IMR-90 (cell line): Measurements from ENCODE around the gene ENAH. TPM values are rescaled to one million over a fixed set of nuclear protein-coding genes. Genes with fewer than 3 reads are reported as not detected.

ENCODE experiments used
- ATAC-seq: fragments of 200-7000 bp; cut with Tn5 transposase; 2 replicates; pipeline ENCODE4 v1.9.1; 2020; ENCODE audit warnings: low read depth, mild to moderate bottlenecking, moderate library complexity
- BruUV-seq: library from RNA; stranded (reverse); fragments of 400-500 nt; replicated peaks from 2 replicates; lab custom pipeline; 2021; lab: Mats Ljungman, UMichigan
- CTCF ChIA-PET: fragments of 300-600 bp; formaldehyde crosslinking; extraction: SDS; loops from one replicate; lab custom pipeline; 2021; ENCODE audit warnings: antibody characterized with exemption; lab: Yijun Ruan, JAX
- POLR2A ChIA-PET: fragments of 300-600 bp; sonication (Branson Sonifier 250); formaldehyde crosslinking; loops from one replicate; lab custom pipeline; 2022; ENCODE audit warnings: antibody characterized with exemption; ENCODE audit not compliant: unreplicated experiment; lab: Charles Lee
- DNase-seq: peaks from one replicate; pipeline ENCODE4 v3.0.0; 2013
- H2AFZ ChIP-seq: replicated peaks from 2 replicates; pipeline ENCODE3; 2013; ENCODE audit warnings: low read length, mild to moderate bottlenecking; ENCODE audit not compliant: poor library complexity
- H2AK5ac ChIP-seq: 2 replicates; pipeline ENCODE4 v1.6.1; 2013; ENCODE audit warnings: low read depth, low read length, inconsistent platforms
- H2AK9ac ChIP-seq: replicated peaks from 2 replicates; pipeline ENCODE3; 2013; ENCODE audit warnings: mild to moderate bottlenecking, low read depth, low read length, moderate library complexity; ENCODE audit not compliant: poor library complexity
- H2BK120ac ChIP-seq: 2 replicates; pipeline ENCODE4 v1.6.1; 2013; ENCODE audit warnings: low read depth, low read length, inconsistent platforms
- H2BK15ac ChIP-seq: 3 replicates; pipeline ENCODE4 v1.6.1; 2013; ENCODE audit warnings: low read depth, low read length, inconsistent platforms
- H2BK20ac ChIP-seq: 2 replicates; pipeline ENCODE4 v1.6.1; 2013; ENCODE audit warnings: low read depth, mild to moderate bottlenecking, inconsistent platforms, low read length, moderate library complexity
- H2BK5ac ChIP-seq: 2 replicates; pipeline ENCODE4 v1.6.1; 2013; ENCODE audit warnings: mild to moderate bottlenecking, low read depth, low read length, inconsistent platforms; ENCODE audit not compliant: poor library complexity, severe bottlenecking
- H3K14ac ChIP-seq: replicated peaks from 2 replicates; pipeline ENCODE4 v1.6.1; 2013; ENCODE audit warnings: low read depth, low read length, inconsistent platforms
- H3K18ac ChIP-seq: 2 replicates; pipeline ENCODE4 v1.6.1; 2013; ENCODE audit warnings: low read depth, low read length, control low read depth
- H3K23ac ChIP-seq: 2 replicates; pipeline ENCODE4 v1.6.1; 2013; ENCODE audit warnings: low read depth, low read length, inconsistent platforms
- H3K27ac ChIP-seq: 2 replicates; pipeline ENCODE4 v1.5.1; 2013; ENCODE audit warnings: mild to moderate bottlenecking, control low read depth, low read length; ENCODE audit not compliant: insufficient read depth
- H3K27me3 ChIP-seq: 2 replicates; pipeline ENCODE4 v1.6.1; 2013; ENCODE audit warnings: low read length; ENCODE audit not compliant: control insufficient read depth, insufficient read depth
- H3K36me3 ChIP-seq: 2 replicates; pipeline ENCODE4 v1.6.1; 2013; ENCODE audit warnings: low read length, mixed read lengths; ENCODE audit not compliant: control insufficient read depth, insufficient read depth
- H3K4ac ChIP-seq: 2 replicates; pipeline ENCODE4 v1.6.1; 2013; ENCODE audit warnings: low read depth, low read length, inconsistent platforms
- H3K4me1 ChIP-seq: 2 replicates; pipeline ENCODE4 v1.6.1; 2013; ENCODE audit warnings: low read length, mixed read lengths; ENCODE audit not compliant: control insufficient read depth, insufficient read depth
- H3K4me2 ChIP-seq: 2 replicates; pipeline ENCODE4 v1.6.1; 2013; ENCODE audit warnings: low read depth, mild to moderate bottlenecking, control low read depth, low read length, moderate library complexity
- H3K4me3 ChIP-seq: 2 replicates; pipeline ENCODE4 v1.5.1; 2013; ENCODE audit warnings: low read depth, mild to moderate bottlenecking, control low read depth, low read length, moderate library complexity; ENCODE audit not compliant: insufficient read depth
- H3K56ac ChIP-seq: 2 replicates; pipeline ENCODE4 v1.6.1; 2013; ENCODE audit warnings: low read length, inconsistent platforms; ENCODE audit not compliant: insufficient read depth; ENCODE audit errors: extremely low read depth
- H3K79me1 ChIP-seq, 2 experiments: 2 replicates each; pipeline ENCODE4 v1.6.1; 2013; ENCODE audit warnings: low read length in 2 of 2, inconsistent platforms in 1 of 2, low read depth in 1 of 2
- H3K9ac ChIP-seq: 2 replicates; pipeline ENCODE4 v1.6.1; 2013; ENCODE audit warnings: low read depth, low read length, control low read depth
- H3K9me1 ChIP-seq: 2 replicates; pipeline ENCODE4 v1.6.1; 2013; ENCODE audit warnings: low read length, inconsistent platforms; ENCODE audit not compliant: insufficient read depth
- H3K9me3 ChIP-seq: 2 replicates; pipeline ENCODE4 v1.6.1; 2013; ENCODE audit warnings: low read length; ENCODE audit not compliant: control insufficient read depth, insufficient read depth
- H4K20me1 ChIP-seq: 2 replicates; pipeline ENCODE4 v1.6.1; 2013; ENCODE audit warnings: low read length, inconsistent platforms; ENCODE audit not compliant: insufficient read depth
- H4K5ac ChIP-seq: 2 replicates; pipeline ENCODE4 v1.6.1; 2013; ENCODE audit warnings: mild to moderate bottlenecking, low read depth, low read length, control low read depth
- H4K8ac ChIP-seq, 2 experiments: 2 replicates each; pipeline ENCODE4 v1.6.1; 2013; ENCODE audit warnings: low read depth in 2 of 2, low read length in 2 of 2, control low read depth in 1 of 2, inconsistent platforms in 1 of 2
- H4K91ac ChIP-seq: 2 replicates; pipeline ENCODE4 v1.6.1; 2013; ENCODE audit warnings: low read depth, low read length, inconsistent platforms; ENCODE audit not compliant: insufficient read depth
- MXI1 ChIP-seq: IDR thresholded peaks from 2 replicates; pipeline ENCODE4 v1.6.1; 2012; ENCODE audit warnings: low read depth, mild to moderate bottlenecking, low read length, moderate library complexity, borderline replicate concordance
- RCOR1 ChIP-seq: IDR thresholded peaks from 2 replicates; pipeline ENCODE4 v1.6.1; 2012; ENCODE audit warnings: mild to moderate bottlenecking, low read length, improper control_type of control experiment; ENCODE audit not compliant: insufficient replicate concordance
- WGBS, 2 experiments: methylation state at CpG; one replicate each; pipeline versions ENCODE4 v1.1.5 to v1.1.7; 2013; ENCODE audit warnings: missing lambda C conversion rate in 2 of 2; ENCODE audit not compliant: insufficient read length in 1 of 2; ENCODE audit errors: extremely low coverage in 2 of 2; 5-methylcytosine and 5-hydroxymethylcytosine counted together
- dilution Hi-C: fragments of 300-500 bp; cut with HindIII; formaldehyde crosslinking; loops from one replicate; pipeline ENCODE4 v1.14.3; 2018; ENCODE audit warnings: low sequenced_read_pairs; ENCODE audit not compliant: unreplicated experiment
- in situ Hi-C: fragments of 300-500 bp; cut with MboI; formaldehyde crosslinking; loops from 3 replicates; pipeline ENCODE4 v1.14.3; 2019; ENCODE audit warnings: low sequenced_read_pairs, inconsistent platforms, mixed read lengths
- intact Hi-C: fragments of 100-400 bp; cut with micrococcal nuclease; formaldehyde crosslinking; loops from 2 replicates; pipeline ENCODE4 v1.10.0; 2022
- polyA plus RNA-seq, 3 experiments: library from polyadenylated mRNA; depleted of rRNA; stranded (reverse); fragments of >200 nt; gene quantifications; 2 replicates each; pipeline ENCODE4 v1.2.3, GENCODE V29; 2012; ENCODE audit warnings: low replicate concordance in 1 of 3
- total RNA-seq: library from RNA; depleted of rRNA; stranded (reverse); fragments of >200 nt; gene quantifications from 2 replicates; pipeline ENCODE4 v1.2.3, GENCODE V29; 2012

The ENAH gene
- total and polyA plus RNA-seq, 2 of the 4 experiments (the other 2 are of a cell fraction) = 61.3 to 86.9 TPM

DNA sequence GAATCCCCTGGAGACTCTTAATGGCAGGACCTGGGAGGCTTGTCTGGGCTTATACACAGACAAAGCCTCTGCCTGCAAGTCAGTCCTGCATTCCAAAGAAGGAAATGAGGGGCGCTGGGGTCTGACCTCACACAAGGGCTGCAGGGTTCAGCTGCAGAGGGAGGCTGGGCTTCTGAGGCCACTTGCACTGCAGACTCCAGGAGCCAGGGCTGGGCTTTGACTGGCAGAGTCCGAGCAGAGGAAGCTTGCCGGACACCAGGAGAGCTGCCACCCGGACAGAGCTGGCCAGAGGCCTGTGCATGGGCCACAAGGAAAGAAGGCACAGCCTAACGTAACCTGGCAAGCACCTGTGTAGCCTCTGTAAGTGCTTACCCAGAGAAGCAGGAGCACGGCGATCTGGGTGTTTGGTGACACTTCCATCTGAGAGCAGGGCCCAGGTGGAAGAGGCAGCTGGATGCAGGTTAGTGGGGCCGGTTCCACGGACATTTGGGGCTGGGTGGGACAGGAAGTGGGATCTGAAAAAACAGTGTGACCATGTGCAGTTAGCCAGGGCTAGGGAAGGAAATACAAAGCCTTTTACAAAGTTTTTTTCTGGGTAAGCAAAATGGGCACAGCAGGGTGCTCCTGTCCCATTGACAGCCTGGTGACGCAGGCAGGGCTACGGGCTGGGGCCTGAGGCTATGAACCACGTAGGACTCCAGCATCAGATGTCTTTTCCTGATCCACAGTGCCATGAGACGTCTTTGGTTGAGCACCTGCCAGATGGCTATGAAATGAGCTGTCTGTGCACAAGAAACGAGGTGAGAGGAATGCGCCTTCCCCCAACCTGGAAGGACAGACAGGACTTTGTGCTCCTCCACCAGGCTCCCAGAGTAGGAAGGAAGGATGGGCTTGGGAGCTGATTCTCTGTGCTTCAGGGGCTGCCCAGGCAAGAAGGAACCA lies 187.8 kb downstream of the ENAH start:
- Histone ChIP-seq H3K4me3 (no peak overlapping the region), H3K4me2 (no peak overlapping the region), H3K14ac (no peak overlapping the region), H3K36me3 (no peaks in the 10 kb centered on the region), H2AFZ (peak overlapping the region; percentile 1), H3K79me1 (no peaks in the 10 kb centered on the region), H3K4me1 (peaks cover 7% of the 10 kb centered on the region; the same call in 1 of the 2 replicates), H4K8ac (no peak overlapping the region), H2BK5ac (no peak overlapping the region), H2AK9ac (no peak overlapping the region), H3K9me3 (no peaks in the 10 kb centered on the region), H3K9ac (no peak overlapping the region), H4K91ac (no peak overlapping the region), H3K23ac (no peak overlapping the region), H2AK5ac (no peak overlapping the region), H3K4ac (no peak overlapping the region), H4K20me1 (no peaks in the 10 kb centered on the region; the same call in 1 of the 2 replicates), H3K27me3 (0 out of 2 replicates have a peak, but pooled peaks cover 1% of the 10 kb centered on the region), H3K18ac (no peak overlapping the region), H4K5ac (no peak overlapping the region), H2BK120ac (no peak overlapping the region), H2BK20ac (no peak overlapping the region), H3K9me1 (0 out of 2 replicates have a peak, but pooled peaks cover 4% of the 10 kb centered on the region), H2BK15ac (no peak overlapping the region), H3K27ac (no peak overlapping the region), H3K56ac (no peak overlapping the region)
- dilution Hi-C loops = loop anchor here (25.0 kb wide), 1 partner anchor 522 kb away; the partner anchor contains the start of gene SDE2
- no TSS peak for BruUV-seq
- WGBS, 2 experiments = 70% methylated on average over 10 of the region's 15 CpGs; no CpG with 5 or more reads in 1 of the 2 experiments
- in situ Hi-C loops = no loop called here
- POLR2A ChIA-PET = no interaction called here
- TF ChIP-seq RCOR1 (no peak), MXI1 (no peak)
- ATAC-seq (peak; percentile 10; the same call in 1 of the 2 replicates), DNase-seq (no peak)
- CTCF ChIA-PET = interaction anchor here (1.4 kb wide), 1 partner anchor 9 kb away, joined by 5 read pairs; no protein-coding TSS in a partner anchor
- intact Hi-C loops = no loop called here
